GM21825 (cell line): ENCODE data around the gene MRPS27.

Experiments used
- ATAC-seq: cut with Tn5 transposase; IDR thresholded peaks from one replicate; pipeline ENCODE4 v1.9.1; 2021; ENCODE audit warnings: mild to moderate bottlenecking, moderate library complexity; ENCODE audit not compliant: unreplicated experiment

Gene MRPS27

DNA sequence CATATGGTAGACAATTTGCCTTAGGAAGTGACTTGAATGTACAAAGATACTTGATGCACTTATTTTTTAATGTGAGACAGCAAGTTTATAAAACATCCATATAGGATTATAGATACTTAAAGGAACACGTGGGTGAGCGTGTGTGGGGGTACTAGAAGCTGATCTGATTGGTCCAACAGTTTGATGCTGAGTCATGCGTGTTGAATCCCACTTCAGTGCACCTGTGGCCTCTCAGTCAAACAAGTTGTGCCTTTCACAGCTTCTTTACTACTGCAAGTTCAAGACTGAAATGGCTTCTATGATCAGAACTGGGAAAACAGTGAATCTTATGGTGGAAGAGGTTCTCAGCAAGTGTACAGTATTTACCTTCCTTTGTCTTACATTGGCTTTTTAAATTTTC is 113.9 kb downstream of the MRPS27 start:
- ATAC-seq, result no peak

DNA sequence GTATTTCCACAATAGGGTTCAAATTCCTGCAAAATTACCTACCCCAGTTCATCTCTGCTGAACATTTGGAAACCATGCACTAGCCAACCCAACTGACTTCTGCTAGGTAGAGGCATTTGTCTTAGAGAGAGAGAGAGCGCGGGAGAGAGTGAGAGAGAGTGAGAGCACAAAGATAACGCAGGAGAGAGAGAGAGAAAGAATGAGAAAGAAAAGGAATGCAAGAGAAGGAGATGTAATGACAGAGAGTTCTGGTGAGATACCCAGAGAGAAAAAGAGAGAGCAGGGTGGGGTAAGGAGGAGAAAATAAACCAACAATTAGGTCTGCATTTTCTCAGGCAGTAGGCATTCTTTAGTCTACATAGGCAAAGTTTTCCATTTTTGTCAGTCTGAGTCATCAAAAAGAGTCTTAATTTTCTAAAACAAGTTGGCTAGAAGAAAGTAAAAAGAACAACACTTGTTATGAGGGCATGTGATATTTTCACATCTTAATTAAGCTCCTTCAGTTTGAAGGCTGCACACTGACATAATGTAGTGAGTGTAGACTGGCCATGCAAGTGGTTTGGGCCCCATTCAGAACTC is 114.5 kb downstream of the MRPS27 start:
- no peak for ATAC-seq

DNA sequence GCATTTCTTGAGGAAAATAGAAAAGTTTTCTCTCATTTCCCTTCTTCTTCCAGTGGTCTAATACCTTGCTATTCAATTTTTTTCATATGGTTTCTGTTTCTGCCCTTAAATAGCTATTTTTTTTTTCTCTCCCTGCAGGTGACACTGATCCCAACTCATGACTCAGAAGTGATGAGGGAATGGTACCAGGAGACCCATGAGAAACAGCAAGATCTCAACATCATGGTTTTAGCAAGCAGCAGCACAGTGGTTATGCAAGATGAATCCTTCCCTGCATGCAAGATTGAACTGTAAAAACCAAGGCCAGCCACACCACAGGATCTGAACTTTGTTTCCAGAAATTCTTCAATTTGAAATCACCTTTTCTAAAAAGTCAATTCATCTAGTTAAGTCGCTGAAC is 115.1 kb downstream of the MRPS27 start:
- no peak for ATAC-seq

DNA sequence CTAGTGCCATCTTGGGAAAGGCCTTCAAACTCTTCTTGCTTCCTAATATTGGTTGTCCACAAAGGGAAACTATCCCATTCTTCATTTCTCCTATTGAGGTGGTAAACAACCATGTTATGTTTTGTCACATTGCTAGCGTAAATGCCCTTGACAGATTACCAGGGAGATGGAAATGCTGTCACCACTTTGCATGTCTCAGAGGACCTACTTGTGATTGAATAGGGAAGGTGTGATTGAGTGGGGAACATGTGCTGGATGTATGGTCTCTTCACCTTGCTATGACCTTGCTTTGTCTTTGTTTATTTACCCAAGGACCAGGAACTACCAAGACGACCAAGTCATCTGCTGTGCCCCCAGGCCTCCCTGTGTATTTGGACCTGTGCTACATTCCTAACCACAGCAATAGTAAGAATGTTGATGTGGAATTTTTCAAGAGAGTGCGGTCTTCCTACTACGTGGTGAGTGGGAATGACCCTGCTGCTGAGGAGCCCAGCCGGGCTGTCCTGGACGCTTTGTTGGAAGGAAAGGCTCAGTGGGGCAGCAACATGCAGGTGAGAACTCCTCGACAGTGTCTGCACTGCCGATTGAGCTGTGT is 116.7 kb downstream of the MRPS27 start:
- no peak for ATAC-seq

DNA sequence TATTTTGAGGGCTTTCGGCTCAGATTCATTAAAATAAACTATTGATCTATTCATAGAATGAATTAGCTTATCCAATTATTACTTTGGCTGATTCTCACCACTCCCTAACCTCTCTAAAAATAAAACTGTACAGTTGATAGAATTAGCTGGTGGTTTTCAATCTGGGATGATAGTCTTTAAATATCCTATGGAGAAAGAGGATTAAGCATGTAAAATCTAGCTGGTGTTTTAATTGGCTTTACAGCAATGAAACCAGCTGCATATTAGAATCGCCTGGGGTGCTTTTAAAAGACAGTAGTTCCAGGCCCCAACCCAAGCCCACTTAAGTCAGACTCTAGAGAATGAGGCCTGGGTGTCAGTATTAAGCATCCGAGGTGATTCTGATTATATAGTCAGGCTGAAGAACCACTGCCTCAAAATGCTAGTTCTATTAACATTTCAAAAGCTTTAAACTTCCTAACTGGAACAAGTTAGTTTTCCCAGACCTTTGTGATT is 117.7 kb downstream of the MRPS27 start:
- ATAC-seq, result no peak

DNA sequence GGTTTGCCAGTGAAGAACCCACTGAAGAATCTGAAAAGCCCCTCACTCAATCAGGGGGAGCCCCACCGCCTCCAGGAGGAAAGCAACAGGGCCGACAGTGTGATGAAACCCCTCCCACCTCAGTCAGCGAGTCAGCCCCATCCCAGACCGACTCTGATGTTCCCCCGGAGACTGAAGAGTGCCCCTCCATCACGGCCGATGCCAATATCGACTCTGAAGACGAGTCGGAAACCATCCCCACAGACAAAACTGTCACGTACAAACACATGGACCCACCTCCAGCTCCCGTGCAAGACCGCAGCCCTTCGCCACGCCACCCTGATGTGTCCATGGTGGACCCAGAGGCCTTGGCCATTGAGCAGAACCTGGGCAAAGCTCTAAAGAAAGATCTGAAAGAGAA is 120.4 kb downstream of the MRPS27 start:
- no peak for ATAC-seq

DNA sequence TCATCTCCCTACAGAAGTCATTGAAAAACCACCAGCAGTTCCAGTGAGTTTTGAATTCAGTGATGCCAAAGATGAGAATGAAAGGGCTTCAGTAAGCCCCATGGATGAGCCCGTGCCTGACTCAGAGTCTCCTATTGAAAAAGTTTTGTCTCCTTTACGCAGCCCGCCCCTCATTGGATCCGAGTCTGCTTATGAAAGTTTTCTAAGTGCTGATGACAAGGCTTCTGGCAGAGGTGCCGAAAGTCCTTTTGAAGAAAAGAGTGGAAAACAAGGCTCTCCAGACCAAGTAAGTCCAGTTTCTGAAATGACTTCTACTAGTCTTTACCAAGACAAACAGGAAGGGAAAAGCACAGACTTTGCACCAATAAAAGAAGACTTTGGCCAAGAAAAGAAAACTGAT is 122.6 kb downstream of the MRPS27 start:
- ATAC-seq, result no peak

DNA sequence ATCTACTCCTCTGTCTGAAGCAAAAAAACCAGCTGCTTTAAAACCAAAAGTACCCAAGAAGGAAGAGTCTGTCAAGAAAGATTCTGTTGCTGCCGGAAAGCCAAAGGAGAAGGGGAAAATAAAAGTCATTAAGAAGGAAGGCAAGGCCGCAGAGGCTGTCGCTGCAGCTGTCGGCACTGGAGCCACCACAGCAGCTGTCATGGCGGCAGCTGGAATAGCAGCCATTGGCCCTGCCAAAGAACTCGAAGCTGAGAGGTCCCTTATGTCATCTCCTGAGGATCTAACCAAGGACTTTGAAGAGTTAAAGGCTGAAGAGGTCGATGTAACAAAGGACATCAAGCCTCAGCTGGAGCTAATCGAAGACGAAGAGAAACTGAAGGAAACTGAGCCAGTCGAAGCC is 124.5 kb downstream of the MRPS27 start:
- no peak for ATAC-seq

DNA sequence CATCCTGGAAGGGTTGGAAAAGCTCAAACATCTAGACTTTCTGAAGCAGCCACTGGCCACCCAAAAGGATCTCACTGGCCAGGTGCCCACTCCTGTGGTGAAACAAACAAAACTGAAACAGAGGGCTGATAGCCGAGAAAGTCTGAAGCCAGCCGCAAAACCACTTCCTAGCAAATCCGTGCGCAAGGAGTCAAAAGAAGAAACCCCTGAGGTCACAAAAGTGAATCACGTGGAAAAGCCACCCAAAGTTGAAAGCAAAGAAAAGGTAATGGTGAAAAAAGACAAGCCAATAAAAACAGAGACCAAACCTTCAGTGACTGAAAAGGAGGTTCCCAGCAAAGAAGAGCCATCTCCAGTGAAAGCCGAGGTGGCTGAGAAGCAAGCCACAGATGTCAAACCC is 125.2 kb downstream of the MRPS27 start:
- ATAC-seq, result peak; percentile 94

DNA sequence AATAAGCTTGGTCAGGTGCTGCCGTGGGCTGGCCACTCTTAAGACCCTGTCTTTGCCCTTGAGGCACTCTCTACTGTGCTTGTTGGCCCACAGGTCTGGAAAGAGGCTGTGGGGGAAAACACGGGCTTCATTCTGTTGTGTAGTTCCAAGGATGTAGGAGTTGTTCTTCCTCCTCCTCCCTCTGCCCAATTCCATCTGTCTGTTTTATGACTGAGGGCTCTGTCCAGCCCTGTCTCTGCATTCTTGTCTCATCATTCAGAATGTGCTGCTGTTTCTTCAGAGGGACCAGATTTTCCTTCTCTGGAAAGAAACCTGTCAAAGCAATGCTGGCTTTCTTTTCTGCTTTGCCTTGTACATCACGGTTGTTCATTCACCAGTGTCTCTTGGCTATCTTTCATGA is 128.6 kb downstream of the MRPS27 start:
- no peak for ATAC-seq

DNA sequence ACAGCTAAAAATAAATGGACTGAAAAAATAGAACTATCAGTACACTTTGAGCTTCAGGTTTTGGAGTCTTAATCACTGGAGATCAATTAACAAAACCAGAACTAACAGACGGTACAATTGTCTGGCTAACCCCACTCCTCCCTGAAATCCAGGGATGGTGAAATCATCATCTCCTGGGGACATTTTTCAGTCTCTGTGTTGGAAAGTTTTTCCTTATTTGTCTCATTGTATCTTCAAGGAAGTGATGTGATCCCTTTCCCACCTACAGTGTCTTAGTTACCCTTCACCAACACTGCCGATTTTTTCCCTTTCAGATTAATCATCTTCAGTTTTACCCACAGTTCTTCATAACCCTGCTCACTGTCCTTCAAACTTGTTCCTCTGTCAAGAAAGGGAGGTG is 130.9 kb downstream of the MRPS27 start:
- no peak for ATAC-seq

DNA sequence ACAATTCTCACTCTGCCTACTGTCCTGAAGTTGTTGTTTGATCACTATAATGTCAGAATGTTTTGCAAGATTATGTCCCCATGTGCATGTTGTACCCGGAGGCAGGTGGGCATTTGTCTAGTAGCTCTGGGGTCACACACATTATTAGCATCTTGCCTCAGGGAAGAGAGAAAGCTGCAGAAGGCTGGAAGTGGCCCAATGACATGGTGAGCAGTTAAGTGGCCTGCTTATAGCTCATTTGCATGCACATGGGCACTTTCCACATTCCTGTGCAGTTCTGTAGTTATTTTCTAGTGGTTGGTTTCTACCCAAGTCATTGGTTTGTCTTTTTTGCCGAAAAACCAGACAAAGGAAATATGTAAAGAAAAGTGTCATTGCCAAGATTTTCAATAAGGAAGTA is 131.9 kb downstream of the MRPS27 start:
- no peak for ATAC-seq

DNA sequence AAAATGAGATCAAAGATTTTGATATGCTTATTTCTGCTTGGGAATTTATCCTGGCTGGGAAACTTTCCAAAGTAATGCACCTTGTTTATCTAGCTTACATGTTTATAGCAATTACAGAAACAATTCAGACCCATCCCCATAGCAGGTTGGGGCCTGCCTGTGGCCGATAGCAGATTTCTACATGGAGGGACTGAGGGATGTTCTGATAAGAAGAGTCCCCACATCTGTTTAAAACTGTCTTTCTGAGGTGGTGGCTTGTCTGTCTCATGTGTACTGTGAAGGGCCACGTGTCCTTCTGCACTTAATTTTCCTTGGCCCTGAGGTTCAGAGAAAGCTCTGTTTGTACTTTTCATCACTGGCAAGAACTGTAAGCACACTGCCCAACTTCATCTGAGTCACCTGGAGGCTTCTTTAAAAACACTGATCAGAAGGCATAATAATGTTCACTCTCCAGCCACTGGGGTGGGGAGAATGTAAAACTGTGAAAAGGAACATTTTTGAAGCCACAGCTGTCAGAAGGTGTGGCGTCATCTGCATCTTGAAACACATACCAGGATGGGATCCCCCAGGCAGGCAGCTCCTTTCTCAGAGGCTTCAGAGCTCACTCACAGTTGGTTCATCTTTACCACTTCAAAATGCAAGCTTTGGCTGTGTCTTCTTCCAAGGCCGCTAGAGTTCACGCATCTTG is 132.5 kb downstream of the MRPS27 start:
- ATAC-seq, result no peak

DNA sequence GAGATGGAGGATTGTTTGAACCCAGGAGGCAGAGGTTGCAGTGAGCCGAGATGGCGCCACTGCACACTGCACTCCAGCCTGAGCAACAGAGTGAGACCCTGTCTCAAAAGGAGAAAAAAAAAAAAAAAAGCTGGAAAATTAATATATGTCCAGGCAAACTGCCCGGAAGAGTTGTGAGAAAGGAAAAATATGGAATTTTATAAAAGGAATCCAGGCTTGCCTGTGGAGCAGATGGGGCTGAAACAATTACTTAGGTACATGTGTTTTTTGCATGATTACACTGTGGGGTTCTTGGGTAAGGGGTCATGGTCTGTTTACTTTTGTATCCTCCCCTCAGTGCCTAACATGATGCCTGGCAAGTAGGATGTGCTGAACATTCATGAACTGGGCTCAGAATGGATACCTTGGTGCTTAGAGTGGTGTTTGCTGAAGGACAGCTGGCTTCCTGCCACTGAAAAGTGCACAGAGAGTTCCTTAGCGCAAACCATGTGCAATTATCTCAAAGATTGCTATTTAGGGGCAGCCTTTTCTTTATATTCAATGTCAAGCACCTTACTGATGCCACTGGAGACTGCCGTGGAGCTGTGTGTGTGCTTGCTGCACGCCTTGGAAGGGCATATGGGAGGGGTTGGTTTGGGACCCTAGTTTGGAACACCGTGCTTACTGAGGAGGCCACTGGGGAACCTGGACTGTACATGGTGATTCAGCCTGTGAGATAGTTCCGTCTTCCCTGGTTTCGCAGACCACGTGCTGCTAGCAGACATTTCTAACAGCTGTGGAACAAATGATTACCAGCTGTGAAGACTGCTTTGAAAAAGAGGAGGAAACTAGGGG is 134.3 kb downstream of the MRPS27 start:
- no peak for ATAC-seq

DNA sequence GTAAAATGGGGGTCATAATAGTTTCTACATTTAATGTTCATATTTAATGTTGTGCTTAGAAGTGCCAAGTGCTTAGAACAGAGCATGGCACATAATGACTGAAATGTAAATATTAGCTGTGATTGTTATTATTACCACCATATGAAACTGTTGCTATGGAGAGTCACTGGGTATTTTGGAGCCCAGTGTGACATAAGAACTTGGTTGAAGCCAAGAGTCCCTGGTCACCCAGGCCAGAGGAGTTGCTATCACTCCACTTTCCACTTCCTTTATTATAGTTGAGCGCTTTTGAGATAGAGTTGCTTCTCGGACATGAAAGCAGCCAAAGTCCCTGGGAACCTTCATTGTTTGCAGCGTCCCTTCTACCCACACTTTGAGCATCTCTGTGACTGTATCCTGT is 135.6 kb downstream of the MRPS27 start:
- ATAC-seq, result no peak

DNA sequence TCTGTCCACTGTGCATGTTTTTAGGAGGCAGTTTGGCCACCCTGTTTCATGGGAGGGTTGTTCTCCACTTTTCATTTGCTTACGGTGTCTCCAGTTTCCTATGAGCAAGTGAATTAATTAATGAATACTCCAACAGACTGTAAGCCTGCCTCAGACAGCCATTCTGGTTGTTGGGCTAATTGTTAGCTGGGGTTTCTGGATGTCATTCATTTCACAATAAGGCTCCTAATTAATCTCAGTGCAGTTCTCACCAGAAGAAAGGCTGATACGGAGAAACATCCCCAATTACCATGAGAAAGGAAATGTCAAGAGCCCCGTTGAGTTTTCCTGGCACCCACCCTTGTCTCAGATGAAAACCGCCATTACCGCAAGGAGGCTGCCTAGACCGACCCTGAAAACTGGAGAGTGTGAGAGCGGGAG is 136.9 kb downstream of the MRPS27 start:
- ATAC-seq, result no peak

DNA sequence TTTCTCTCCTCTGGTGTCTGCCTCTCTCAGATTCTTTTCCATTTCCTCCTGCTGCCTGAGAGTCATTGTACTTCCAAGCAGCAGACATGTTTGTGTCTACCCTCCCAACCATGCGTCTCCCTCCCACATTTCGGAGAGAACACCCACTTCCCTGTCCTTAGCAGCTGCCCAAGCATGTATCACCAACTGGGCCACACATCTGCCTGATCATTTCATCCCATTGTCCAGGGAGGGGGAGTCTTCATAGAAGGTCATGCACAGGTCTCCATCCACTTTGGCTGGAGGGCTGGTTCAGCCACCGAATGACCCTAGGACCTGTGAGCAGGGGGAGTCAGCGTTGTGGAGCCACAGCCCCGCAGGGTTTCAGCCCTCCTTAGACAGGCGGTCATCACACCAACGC is 137.4 kb downstream of the MRPS27 start:
- no peak for ATAC-seq

DNA sequence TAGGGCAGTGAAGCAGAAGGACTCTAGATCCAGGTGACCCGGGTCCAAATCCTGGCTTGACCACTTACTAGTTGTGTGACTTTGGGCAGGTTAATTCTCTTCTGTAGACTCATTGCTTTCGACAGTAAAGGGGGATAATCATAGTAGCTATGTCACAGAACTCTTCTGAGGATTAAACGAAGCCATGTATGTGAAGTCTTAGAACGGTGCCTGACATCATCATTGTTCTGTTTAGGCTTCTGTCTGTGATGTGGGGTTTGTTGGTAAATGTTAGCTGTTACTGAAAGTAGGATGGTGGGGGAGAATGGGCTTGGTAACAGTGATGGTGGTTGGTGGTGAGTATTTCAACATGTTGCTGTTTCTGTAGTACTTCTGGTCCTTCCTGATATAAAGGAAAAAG is 139.1 kb downstream of the MRPS27 start:
- no peak for ATAC-seq

DNA sequence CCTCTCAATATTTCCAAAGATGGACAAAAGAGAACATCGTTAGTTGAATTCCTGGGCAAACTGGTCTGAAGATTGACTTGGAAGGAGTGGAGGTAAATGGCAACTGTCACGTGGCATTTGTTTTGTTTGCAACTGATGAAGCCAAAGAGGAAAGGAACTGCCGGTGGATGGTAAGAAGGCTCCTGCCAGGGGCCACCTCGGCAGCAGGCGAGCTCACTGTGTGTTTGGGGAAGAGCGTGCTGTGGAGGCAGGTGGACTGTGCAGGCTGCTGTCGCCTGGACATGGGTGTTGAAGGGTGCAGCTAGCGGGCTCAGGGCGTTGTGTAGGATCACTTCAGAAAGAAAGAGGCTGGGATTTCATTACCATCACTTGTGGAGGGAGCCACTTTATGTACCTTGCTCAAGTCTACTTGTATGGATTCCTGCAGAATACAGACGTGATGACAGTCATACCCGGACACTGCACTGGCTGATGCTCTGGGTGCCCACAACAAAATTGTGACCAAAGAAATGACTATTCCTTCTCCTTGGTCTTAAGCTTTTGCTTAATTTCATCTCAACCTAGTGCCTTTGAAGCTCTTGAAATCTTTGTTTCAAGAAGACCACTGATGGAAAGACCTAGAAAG is 140.1 kb downstream of the MRPS27 start:
- no peak for ATAC-seq

DNA sequence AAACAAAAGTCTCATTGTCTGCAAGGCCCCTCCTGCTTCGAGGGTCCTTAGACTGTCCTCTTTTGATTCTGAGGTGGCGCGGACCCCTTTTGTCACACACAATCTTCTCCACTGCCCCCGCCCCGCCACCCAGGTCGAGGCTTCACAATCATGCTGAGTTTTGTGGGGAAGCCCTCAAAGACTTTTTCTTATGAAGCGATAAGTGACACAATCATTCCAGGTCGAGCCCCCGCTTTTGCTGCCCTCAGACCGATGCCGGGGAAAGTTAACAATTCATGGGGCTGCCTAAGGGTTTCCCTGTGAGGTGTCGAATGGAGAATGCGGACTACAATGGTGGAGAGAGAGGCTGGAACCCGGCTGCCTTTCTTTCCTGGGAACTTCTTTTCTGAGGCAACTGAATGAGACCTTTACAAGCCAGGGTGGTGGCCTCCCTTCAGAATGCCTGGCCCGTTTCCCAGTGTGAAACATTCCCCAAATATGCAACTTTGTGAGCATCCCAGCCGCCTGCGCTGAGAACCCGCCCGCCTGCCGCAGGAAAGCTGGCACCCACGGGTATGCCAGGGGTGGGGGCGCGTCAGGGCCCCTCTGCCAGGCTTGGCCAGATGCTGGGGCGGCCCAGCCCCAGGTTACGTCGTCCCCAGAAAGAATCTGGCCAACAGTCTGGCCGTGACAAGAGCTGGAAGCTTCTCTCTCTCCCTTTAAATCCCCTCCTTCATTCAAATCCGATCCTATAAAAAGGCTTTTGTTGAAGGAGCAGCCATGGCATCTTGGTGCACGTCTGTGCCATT is 140.8 kb downstream of the MRPS27 start:
- no peak for ATAC-seq
